ENCODE measurements around the gene SPDYC. TPM values are rescaled to one million over a fixed set of nuclear protein-coding genes. Genes with fewer than 3 reads are reported as not detected.

The SPDYC gene
- total and polyA plus RNA-seq, 2 experiments from 2014 or later, result not detected

- Histone ChIP-seq H3K4me2 (no peak overlapping the region), H3K9me3 (ENCODE audit: low read depth) (no peaks in the 10 kb centered on the region), H3K9me2 (replicated peaks; ENCODE audit: insufficient read depth) (no peaks in the 10 kb centered on the region), H3K4me3 (no peak overlapping the region), H3K79me2 (peaks cover 30% of the 10 kb centered on the region), H2AFZ (no peak overlapping the region), H3K27me3 (no peaks in the 10 kb centered on the region), H3K36me3 (replicated peaks; ENCODE audit: insufficient read depth, low read depth) (no peaks in the 10 kb centered on the region), H3K4me1 (ENCODE audit: insufficient read depth) (peaks cover 17% of the 10 kb centered on the region), H3K27ac (no peak overlapping the region), H4K20me1 (ENCODE audit: insufficient read depth, poor library complexity, severe bottlenecking) (peaks cover 4% of the 10 kb centered on the region)
- TF ChIP-seq EZH2phosphoT487 (IDR thresholded peaks at IDR 0.05; ENCODE audit: low read depth, severe bottlenecking, unreplicated experiment) (no peak), CTCF (IDR thresholded peaks at IDR 0.05; ENCODE audit: poor library complexity) (no peak), EZH2 (IDR thresholded peaks at IDR 0.05; ENCODE audit: borderline replicate concordance) (no peak)
- 100% methylated on average over 3 of the region's 3 CpGs for WGBS (ENCODE audit: low lambda C conversion rate, missing lambda C conversion rate)
- no peak for DNase-seq (ENCODE audit: low spot score)
Observed at GRCh38 chr11:65131417-65131776, 38.6 kb upstream of the SPDYC start.

GRCh38 chr11:65131895-65132237 is 38.2 kb upstream of the SPDYC start:
- Histone ChIP-seq H3K4me3 (no peak overlapping the region), H3K4me2 (no peak overlapping the region), H2AFZ (no peak overlapping the region), H3K27ac (no peak overlapping the region), H3K27me3 (no peaks in the 10 kb centered on the region), H4K20me1 (ENCODE audit: insufficient read depth, poor library complexity, severe bottlenecking) (peaks cover 4% of the 10 kb centered on the region), H3K9me2 (replicated peaks; ENCODE audit: insufficient read depth) (no peaks in the 10 kb centered on the region), H3K4me1 (ENCODE audit: insufficient read depth) (peaks cover 17% of the 10 kb centered on the region), H3K36me3 (replicated peaks; ENCODE audit: insufficient read depth, low read depth) (no peaks in the 10 kb centered on the region), H3K79me2 (peaks cover 30% of the 10 kb centered on the region), H3K9me3 (ENCODE audit: low read depth) (no peaks in the 10 kb centered on the region)
- WGBS (ENCODE audit: low lambda C conversion rate, missing lambda C conversion rate), result 98% methylated on average over 6 of the region's 6 CpGs
- DNase-seq (ENCODE audit: low spot score), result no peak
- TF ChIP-seq EZH2 (IDR thresholded peaks at IDR 0.05; ENCODE audit: borderline replicate concordance), result no peak
- no peak for TF ChIP-seq EZH2phosphoT487 (IDR thresholded peaks at IDR 0.05; ENCODE audit: low read depth, severe bottlenecking, unreplicated experiment)
- TF ChIP-seq CTCF (IDR thresholded peaks at IDR 0.05; ENCODE audit: poor library complexity), result no peak

GRCh38 chr11:65132238-65132987 is 37.6 kb upstream of the SPDYC start:
- Histone ChIP-seq H3K27ac (no peak overlapping the region), H3K4me2 (peak overlapping the region; percentile 95), H3K4me1 (ENCODE audit: insufficient read depth) (peaks cover 17% of the 10 kb centered on the region), H3K27me3 (no peaks in the 10 kb centered on the region), H3K4me3 (no peak overlapping the region), H3K79me2 (peaks cover 30% of the 10 kb centered on the region), H3K9me3 (ENCODE audit: low read depth) (no peaks in the 10 kb centered on the region), H3K36me3 (replicated peaks; ENCODE audit: insufficient read depth, low read depth) (no peaks in the 10 kb centered on the region), H2AFZ (no peak overlapping the region), H4K20me1 (ENCODE audit: insufficient read depth, poor library complexity, severe bottlenecking) (peaks cover 4% of the 10 kb centered on the region), H3K9me2 (replicated peaks; ENCODE audit: insufficient read depth) (no peaks in the 10 kb centered on the region)
- TF ChIP-seq CTCF (IDR thresholded peaks at IDR 0.05; ENCODE audit: poor library complexity) (no peak), EZH2phosphoT487 (IDR thresholded peaks at IDR 0.05; ENCODE audit: low read depth, severe bottlenecking, unreplicated experiment) (no peak), EZH2 (IDR thresholded peaks at IDR 0.05; ENCODE audit: borderline replicate concordance) (no peak)
- 89% methylated on average over 10 of the region's 10 CpGs for WGBS (ENCODE audit: low lambda C conversion rate, missing lambda C conversion rate)
- DNase-seq (ENCODE audit: low spot score), result no peak

All from hepatocyte (in vitro differentiated cells).